ENCODE results near the gene NMUR2.

DNA sequence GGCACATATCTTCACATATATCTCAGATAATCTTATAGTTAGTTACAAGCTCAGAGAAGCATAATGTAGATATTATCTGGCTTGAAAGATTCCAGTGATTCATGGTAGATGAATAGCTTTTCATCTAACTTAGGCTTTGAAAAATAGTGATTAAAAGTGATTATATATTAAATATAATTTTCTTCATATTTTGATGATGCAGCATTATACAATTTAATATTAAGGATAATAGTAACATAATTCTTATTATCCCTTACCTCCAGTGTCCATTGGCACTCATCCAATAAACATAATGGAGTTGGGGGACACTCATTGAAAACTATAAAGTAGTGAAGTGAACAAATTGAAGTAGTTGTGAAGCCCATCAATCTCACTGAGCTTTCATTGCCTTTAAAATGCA is 35.8 kb downstream of the NMUR2 start:
- TF ChIP-seq CTCF (IDR thresholded peaks at IDR 0.05) (no peak), ZFX (IDR thresholded peaks at IDR 0.05; ENCODE audit: borderline replicate concordance) (no peak)

Measured in 22Rv1 (cell line).